Erythroblast (primary cell): ENCODE results near the gene DDR1.

ENCODE experiments used
- DNase-seq, 2 experiments: peaks; one replicate each; lab custom pipeline; 2025; lab: John Stamatoyannopoulos, UW
- GATA1 ChIP-seq: IDR thresholded peaks from 2 replicates; pipeline ENCODE4 v1.6.1; 2011; ENCODE audit warnings: low read depth, mild to moderate bottlenecking, control low read depth, low read length, moderate library complexity
- POLR2A ChIP-seq: IDR thresholded peaks from 2 replicates; pipeline ENCODE4 v1.6.1; 2011; ENCODE audit warnings: mild to moderate bottlenecking, low read length

Gene DDR1

GRCh38 chr6:30883685-30884520 is at the start of gene DDR1:
TSS of gene DDR1 (plus strand) at chr6:30884519. CDS start at chr6:30888730, 4,211 bp downstream.
- DNase-seq, result peak; percentile 20 to 41
- TF ChIP-seq GATA1, result no peak
- no peak for TF ChIP-seq POLR2A

GRCh38 chr6:30834646-30835045 is 49.7 kb upstream of the DDR1 start:
- TF ChIP-seq GATA1 (no peak), POLR2A (no peak)
- no peak for DNase-seq

GRCh38 chr6:30835576-30835975 is 48.7 kb upstream of the DDR1 start:
- DNase-seq, result no peak
- no peak for TF ChIP-seq GATA1
- TF ChIP-seq POLR2A, result no peak

GRCh38 chr6:30836431-30836866 is 47.9 kb upstream of the DDR1 start:
- DNase-seq, result no peak
- TF ChIP-seq GATA1 (no peak), POLR2A (no peak)

GRCh38 chr6:30836957-30837356 is 47.4 kb upstream of the DDR1 start:
- TF ChIP-seq POLR2A (no peak), GATA1 (no peak)
- DNase-seq, result no peak

GRCh38 chr6:30837432-30837831 is 46.9 kb upstream of the DDR1 start:
- TF ChIP-seq GATA1 (no peak), POLR2A (no peak)
- no peak for DNase-seq

GRCh38 chr6:30837870-30838269 is 46.4 kb upstream of the DDR1 start:
- TF ChIP-seq POLR2A (no peak), GATA1 (no peak)
- no peak for DNase-seq

GRCh38 chr6:30839671-30840070 is 44.6 kb upstream of the DDR1 start:
- DNase-seq, result no peak
- TF ChIP-seq GATA1 (no peak), POLR2A (no peak)

- TF ChIP-seq POLR2A (no peak), GATA1 (no peak)
- DNase-seq, result no peak
Measured at GRCh38 chr6:30840084-30840934, 44.0 kb upstream of the DDR1 start.

- no peak for TF ChIP-seq GATA1
- no peak for TF ChIP-seq POLR2A
- DNase-seq, result no peak
Measured at GRCh38 chr6:30840935-30841643, 43.2 kb upstream of the DDR1 start.

- TF ChIP-seq POLR2A, result no peak
- TF ChIP-seq GATA1, result no peak
- peak in 1 of 2 experiments; percentile 22 for DNase-seq
Measured at GRCh38 chr6:30841644-30842504, 42.4 kb upstream of the DDR1 start.

GRCh38 chr6:30842754-30843610 is 41.3 kb upstream of the DDR1 start:
- DNase-seq, result no peak
- TF ChIP-seq GATA1 (no peak), POLR2A (no peak)
